Caco-2 (cell line): ENCODE data around the gene HERPUD2. TPM values are rescaled to one million over a fixed set of nuclear protein-coding genes. Genes with fewer than 3 reads are reported as not detected.

Experiments
- total RNA-seq: library from RNA; stranded (reverse); gene quantifications from 2 replicates; pipeline ENCODE4 v1.2.3, GENCODE V29; 2022

HERPUD2 gene
- total RNA-seq, 1 experiment from 2014 or later = 25.2 TPM

Other genes starting within 250 kb of the HERPUD2 start
- gene SEPTIN7, start 105.9 kb upstream of the HERPUD2 start, total RNA-seq = 224 and 227 TPM in 2 replicates